Body of pancreas (tissue), 4 donors: ENCODE data around the gene ASCC3.

Source experiments
- CTCF ChIP-seq, 7 experiments: fragments of 450-650 bp in 4 of 7; fragments of 200-600 bp in 3 of 7; sonication (generic) in 3 of 7; IDR thresholded peaks; one replicate each; pipeline ENCODE4 v1.5.1; 2016 to 2019; ENCODE audit warnings: antibody characterized with exemption in 7 of 7
- POLR2A ChIP-seq, 3 donors: fragments of 450-650 bp; IDR thresholded peaks; one replicate each; pipeline ENCODE4 v1.6.1; 2016; ENCODE audit warnings: antibody characterized with exemption in 3 of 3, mild to moderate bottlenecking in 2 of 3

GRCh38 chr6:100575921-100576320 lies 305.2 kb downstream of the ASCC3 start:
- TF ChIP-seq CTCF (IDR thresholded peaks at IDR 0.05) (no peak), POLR2A (IDR thresholded peaks at IDR 0.05) (no peak)
